ENCODE measurements around the gene NEIL3.
A peak's percentile ranks its signal among the peaks of the same experiment; 100 is the strongest.

The NEIL3 gene

DNA sequence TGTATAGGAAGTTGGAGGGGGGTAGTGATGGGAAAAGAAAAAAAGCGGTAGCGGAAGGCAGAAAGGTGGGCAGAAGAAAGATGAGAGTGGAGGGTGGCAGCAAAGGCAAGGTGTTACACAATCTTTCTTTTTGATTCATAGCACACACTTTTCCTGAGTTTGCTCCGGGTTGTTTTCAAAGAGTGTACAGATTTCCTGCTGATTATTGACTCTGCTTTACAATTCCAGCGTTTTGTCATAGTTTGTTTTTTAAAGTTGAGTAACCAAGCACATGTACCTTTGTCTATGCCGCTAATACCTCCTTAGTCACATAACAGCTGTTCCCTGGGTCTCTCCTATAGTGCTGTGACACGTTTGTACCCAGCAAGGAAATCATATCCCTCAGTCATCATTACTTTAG is 82.3 kb downstream of the NEIL3 start:
- Histone ChIP-seq H3K18ac (ENCODE audit: low read length) (no peak overlapping the region), H3K79me1 (ENCODE audit: low read length) (no peaks in the 10 kb centered on the region), H4K91ac (ENCODE audit: low read depth, low read length) (no peak overlapping the region), H2BK120ac (ENCODE audit: insufficient read depth, low read length, poor library complexity) (no peak overlapping the region), H3K4ac (ENCODE audit: low read depth, low read length) (no peak overlapping the region), H3K9me3 (ENCODE audit: insufficient read depth, low read depth, low read length) (no peaks in the 10 kb centered on the region), H3K4me3 (ENCODE audit: low read depth, low read length) (no peak overlapping the region), H2BK5ac (ENCODE audit: low read depth, low read length, poor library complexity) (no peak overlapping the region), H3K27me3 (ENCODE audit: insufficient read depth, low read length) (no peaks in the 10 kb centered on the region), H3K23ac (ENCODE audit: low read length) (no peak overlapping the region), H3K4me1 (ENCODE audit: control insufficient read depth in 1 of 2, insufficient read depth in 2 of 2, low read length in 2 of 2) (no peaks in the 10 kb centered on the region), H3K14ac (ENCODE audit: low read length) (no peak overlapping the region), H3K79me2 (ENCODE audit: control insufficient read depth, insufficient read depth, low read length, poor library complexity) (no peaks in the 10 kb centered on the region), H3K27ac (ENCODE audit: low read depth, low read length) (no peak overlapping the region), H4K12ac (ENCODE audit: low read depth, low read length) (no peak overlapping the region), H2AFZ (ENCODE audit: insufficient read depth, low read length, poor library complexity) (no peak overlapping the region), H2AK5ac (ENCODE audit: low read length) (no peak overlapping the region), H2BK12ac (ENCODE audit: low read length) (no peak overlapping the region), H4K8ac (ENCODE audit: low read depth, low read length) (no peak overlapping the region), H3K4me2 (ENCODE audit: low read length) (no peak overlapping the region), H3K9ac (ENCODE audit: low read length) (no peak overlapping the region), H3K36me3 (ENCODE audit: control insufficient read depth in 1 of 2, insufficient read depth in 2 of 2, low read length in 2 of 2) (no peaks in the 10 kb centered on the region)
- peak; percentile 7 to 42 for DNase-seq
- 100% methylated on average over 2 of the region's 6 CpGs for whole genome bisulfite sequencing (ENCODE audit: extremely low coverage, insufficient coverage, insufficient read length)

DNA sequence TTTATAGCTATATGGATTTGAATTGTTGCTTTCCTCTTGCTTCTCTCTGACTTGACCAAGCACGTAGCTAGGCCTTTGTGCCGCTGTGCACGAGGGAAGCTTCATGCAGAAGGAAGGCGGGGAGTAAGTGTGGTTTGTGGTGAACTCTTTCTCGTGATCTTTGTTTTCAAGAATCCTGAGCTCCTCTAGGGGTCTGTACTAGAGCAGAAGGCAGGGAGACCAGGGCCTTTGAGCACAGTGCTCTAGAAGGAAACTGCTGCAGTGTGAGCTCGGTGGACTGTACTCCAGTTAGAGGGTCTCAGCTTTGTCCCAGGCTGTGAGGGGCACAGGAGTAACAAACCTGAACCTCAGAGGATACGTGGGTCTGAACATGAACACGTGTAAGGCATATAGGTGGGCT is 83.6 kb downstream of the NEIL3 start:
- Histone ChIP-seq H3K9ac (ENCODE audit: low read length) (no peak overlapping the region), H3K14ac (ENCODE audit: low read length) (no peak overlapping the region), H3K4ac (ENCODE audit: low read depth, low read length) (no peak overlapping the region), H2AK5ac (ENCODE audit: low read length) (no peak overlapping the region), H3K79me1 (ENCODE audit: low read length) (no peaks in the 10 kb centered on the region), H3K4me1 (ENCODE audit: control insufficient read depth in 1 of 2, insufficient read depth in 2 of 2, low read length in 2 of 2) (no peaks in the 10 kb centered on the region), H3K27ac (ENCODE audit: low read depth, low read length) (no peak overlapping the region), H3K4me2 (ENCODE audit: low read length) (no peak overlapping the region), H4K12ac (ENCODE audit: low read depth, low read length) (no peak overlapping the region), H3K79me2 (ENCODE audit: control insufficient read depth, insufficient read depth, low read length, poor library complexity) (no peaks in the 10 kb centered on the region), H2AFZ (ENCODE audit: insufficient read depth, low read length, poor library complexity) (no peak overlapping the region), H3K36me3 (ENCODE audit: control insufficient read depth in 1 of 2, insufficient read depth in 2 of 2, low read length in 2 of 2) (no peaks in the 10 kb centered on the region), H3K23ac (ENCODE audit: low read length) (no peak overlapping the region), H3K27me3 (ENCODE audit: insufficient read depth, low read length) (no peaks in the 10 kb centered on the region), H4K91ac (ENCODE audit: low read depth, low read length) (no peak overlapping the region), H2BK5ac (ENCODE audit: low read depth, low read length, poor library complexity) (no peak overlapping the region), H3K18ac (ENCODE audit: low read length) (no peak overlapping the region), H2BK120ac (ENCODE audit: insufficient read depth, low read length, poor library complexity) (no peak overlapping the region), H2BK12ac (ENCODE audit: low read length) (no peak overlapping the region), H3K4me3 (ENCODE audit: low read depth, low read length) (no peak overlapping the region), H4K8ac (ENCODE audit: low read depth, low read length) (no peak overlapping the region), H3K9me3 (ENCODE audit: insufficient read depth, low read depth, low read length) (no peaks in the 10 kb centered on the region)
- WGBS (ENCODE audit: extremely low coverage, insufficient coverage, insufficient read length), result no CpG with 5 or more reads among the region's 8 CpGs
- no peak for DNase-seq

DNA sequence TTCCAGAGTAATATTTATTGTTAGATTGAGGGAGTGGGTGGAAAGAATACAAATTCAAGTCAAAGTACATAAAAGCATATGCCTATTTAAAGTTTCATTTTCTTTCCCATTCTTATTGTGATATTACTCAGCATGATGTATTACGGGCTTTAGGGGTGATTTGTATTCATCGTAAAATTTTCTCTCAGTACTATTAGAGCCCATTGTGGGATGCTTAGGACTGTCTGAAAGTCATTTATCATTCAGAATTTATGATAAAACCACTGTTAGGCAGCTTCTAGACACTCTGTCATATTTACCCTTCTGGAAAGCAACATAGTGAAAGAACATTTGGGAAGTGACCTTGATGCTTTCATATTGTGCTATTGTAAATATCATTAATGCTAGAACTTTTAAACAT is 86.7 kb downstream of the NEIL3 start:
- Histone ChIP-seq H3K23ac (ENCODE audit: low read length) (no peak overlapping the region), H2AK5ac (ENCODE audit: low read length) (no peak overlapping the region), H3K14ac (ENCODE audit: low read length) (no peak overlapping the region), H3K4me1 (ENCODE audit: control insufficient read depth in 1 of 2, insufficient read depth in 2 of 2, low read length in 2 of 2) (no peaks in the 10 kb centered on the region), H3K18ac (ENCODE audit: low read length) (no peak overlapping the region), H3K79me1 (ENCODE audit: low read length) (no peaks in the 10 kb centered on the region), H3K9ac (ENCODE audit: low read length) (no peak overlapping the region), H3K9me3 (ENCODE audit: insufficient read depth, low read depth, low read length) (no peaks in the 10 kb centered on the region), H4K12ac (ENCODE audit: low read depth, low read length) (no peak overlapping the region), H3K36me3 (ENCODE audit: control insufficient read depth in 1 of 2, insufficient read depth in 2 of 2, low read length in 2 of 2) (no peaks in the 10 kb centered on the region), H2BK12ac (ENCODE audit: low read length) (no peak overlapping the region), H4K8ac (ENCODE audit: low read depth, low read length) (no peak overlapping the region), H3K27me3 (ENCODE audit: insufficient read depth, low read length) (no peaks in the 10 kb centered on the region), H3K4me3 (ENCODE audit: low read depth, low read length) (no peak overlapping the region), H2AFZ (ENCODE audit: insufficient read depth, low read length, poor library complexity) (no peak overlapping the region), H2BK120ac (ENCODE audit: insufficient read depth, low read length, poor library complexity) (no peak overlapping the region), H3K4me2 (ENCODE audit: low read length) (no peak overlapping the region), H2BK5ac (ENCODE audit: low read depth, low read length, poor library complexity) (no peak overlapping the region), H3K4ac (ENCODE audit: low read depth, low read length) (no peak overlapping the region), H3K27ac (ENCODE audit: low read depth, low read length) (no peak overlapping the region), H4K91ac (ENCODE audit: low read depth, low read length) (no peak overlapping the region), H3K79me2 (ENCODE audit: control insufficient read depth, insufficient read depth, low read length, poor library complexity) (no peaks in the 10 kb centered on the region)
- no peak for DNase-seq
- WGBS (ENCODE audit: extremely low coverage, insufficient coverage, insufficient read length), result no CpG with 5 or more reads among the region's 2 CpGs

DNA sequence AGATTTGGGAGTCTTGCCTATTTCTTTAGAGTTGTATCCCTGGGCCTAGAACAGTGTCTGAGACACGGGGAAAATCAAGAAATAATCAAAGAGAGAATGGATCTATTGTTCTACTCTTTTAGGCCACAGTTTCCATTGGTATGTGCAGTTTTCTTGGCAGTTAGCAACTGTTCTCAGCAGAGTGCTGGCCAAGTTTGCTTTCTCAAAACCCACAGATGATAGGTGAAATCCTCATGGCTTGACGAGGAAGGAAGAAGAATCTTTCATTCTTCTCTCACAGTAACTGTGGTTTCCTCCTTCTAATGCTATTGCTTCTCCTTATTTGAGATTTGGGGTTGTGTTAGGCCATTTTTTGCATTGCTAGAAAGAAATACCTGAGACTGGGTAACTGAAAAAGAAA is 90.4 kb downstream of the NEIL3 start:
- Histone ChIP-seq H2BK120ac (ENCODE audit: insufficient read depth, low read length, poor library complexity) (no peak overlapping the region), H4K12ac (ENCODE audit: low read depth, low read length) (no peak overlapping the region), H3K79me1 (ENCODE audit: low read length) (no peaks in the 10 kb centered on the region), H4K8ac (ENCODE audit: low read depth, low read length) (no peak overlapping the region), H3K4ac (ENCODE audit: low read depth, low read length) (no peak overlapping the region), H3K14ac (ENCODE audit: low read length) (no peak overlapping the region), H3K4me3 (ENCODE audit: low read depth, low read length) (no peak overlapping the region), H2BK12ac (ENCODE audit: low read length) (no peak overlapping the region), H3K27me3 (ENCODE audit: insufficient read depth, low read length) (no peaks in the 10 kb centered on the region), H2AK5ac (ENCODE audit: low read length) (no peak overlapping the region), H3K4me2 (ENCODE audit: low read length) (no peak overlapping the region), H3K23ac (ENCODE audit: low read length) (no peak overlapping the region), H3K79me2 (ENCODE audit: control insufficient read depth, insufficient read depth, low read length, poor library complexity) (no peaks in the 10 kb centered on the region), H4K91ac (ENCODE audit: low read depth, low read length) (no peak overlapping the region), H3K36me3 (ENCODE audit: control insufficient read depth in 1 of 2, insufficient read depth in 2 of 2, low read length in 2 of 2) (no peaks in the 10 kb centered on the region), H2BK5ac (ENCODE audit: low read depth, low read length, poor library complexity) (no peak overlapping the region), H2AFZ (ENCODE audit: insufficient read depth, low read length, poor library complexity) (no peak overlapping the region), H3K18ac (ENCODE audit: low read length) (no peak overlapping the region), H3K9ac (ENCODE audit: low read length) (no peak overlapping the region), H3K4me1 (ENCODE audit: control insufficient read depth in 1 of 2, insufficient read depth in 2 of 2, low read length in 2 of 2) (peaks cover 0 to 2% of the 10 kb centered on the region in 2 experiments), H3K9me3 (ENCODE audit: insufficient read depth, low read depth, low read length) (no peaks in the 10 kb centered on the region), H3K27ac (ENCODE audit: low read depth, low read length) (no peak overlapping the region)
- DNase-seq, result no peak
- no CpG with 5 or more reads among the region's 2 CpGs for WGBS (ENCODE audit: extremely low coverage, insufficient coverage, insufficient read length)

Measured in trophoblast cell (in vitro differentiated cells and primary cell).